Fibroblast of lung (primary cell): ENCODE results near the gene ZDHHC14.

Experiments
- CTCF ChIP-seq, 2 donors: IDR thresholded peaks in 1 of 2; conservative IDR thresholded peaks in 1 of 2; 1 replicate in 1 of 2; 2 replicates in 1 of 2; pipeline ENCODE4 v1.5.1; 2011 to 2012; ENCODE audit warnings: low read length in 2 of 2, control low read depth in 1 of 2, inconsistent platforms in 1 of 2, low read depth in 1 of 2, mild to moderate bottlenecking in 1 of 2
- EZH2 ChIP-seq: IDR thresholded peaks from 2 replicates; pipeline ENCODE4 v1.5.1; 2012; ENCODE audit warnings: low read length, control low read depth, mild to moderate bottlenecking; ENCODE audit errors: missing control alignments

DNA sequence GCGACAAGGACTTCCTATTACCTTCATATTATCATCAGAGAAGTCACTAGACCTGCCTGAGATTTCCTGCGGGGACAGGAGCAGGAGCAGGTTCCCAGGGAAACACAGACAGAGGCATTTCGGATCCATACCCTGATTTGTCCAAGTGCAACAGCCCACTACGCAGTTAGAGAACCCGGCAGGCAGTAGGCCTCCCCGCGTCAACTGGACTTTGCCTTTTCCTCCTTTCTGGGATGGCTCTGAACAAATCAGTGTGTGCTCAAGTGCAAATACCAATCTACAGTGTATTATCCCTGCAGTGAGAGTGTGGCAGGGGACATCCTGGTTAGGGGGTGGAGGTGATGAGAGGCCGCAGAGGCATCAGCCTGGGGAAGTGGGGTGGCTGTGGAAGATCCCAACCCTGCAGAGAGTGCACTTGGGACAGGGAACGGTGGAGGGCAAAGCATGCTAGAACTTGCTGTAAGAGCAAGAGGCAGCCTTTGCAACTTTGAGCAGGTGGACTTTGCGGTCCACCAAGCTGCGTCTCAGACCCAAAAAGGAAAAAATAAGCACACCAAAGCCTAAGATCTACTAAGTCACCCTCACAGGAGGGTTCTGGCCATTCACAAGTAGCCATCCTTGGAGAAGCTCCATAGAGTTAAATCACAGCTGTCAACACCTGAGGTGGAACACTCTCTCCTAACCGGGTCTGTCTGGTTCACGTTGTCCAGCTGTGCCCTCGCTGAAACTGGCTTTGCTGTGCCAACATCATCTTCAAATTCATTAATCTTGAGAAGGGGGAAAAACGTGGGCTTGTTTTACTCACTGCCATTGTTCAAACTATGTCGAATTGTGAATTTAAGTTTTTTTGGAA lies 159.1 kb downstream of the ZDHHC14 start:
- TF ChIP-seq CTCF (conservative IDR thresholded peaks at IDR 0.05 in 1 of 2, IDR thresholded peaks at IDR 0.05 in 1 of 2; ENCODE audit: low read depth in 1 of 2, low read length in 2 of 2) (no peak), EZH2 (no peak)
